B cell (primary cell): Measurements from ENCODE around the gene CRTAP. TPM values are rescaled to one million over a fixed set of nuclear protein-coding genes. Genes with fewer than 3 reads are reported as not detected.

Source experiments
- ATAC-seq: fragments of 200-7000 bp; cut with Tn5 transposase; one replicate; pipeline ENCODE4 v1.10.0; 2021; ENCODE audit warnings: low read depth, mild to moderate bottlenecking, moderate number of reproducible peaks, moderate library complexity
- CTCF ChIA-PET: fragments of 350-600 bp; sonication (Branson Sonifier 250); formaldehyde crosslinking; loops from one replicate; lab custom pipeline; 2021; ENCODE audit warnings: antibody characterized with exemption, inconsistent platforms; lab: Charles Lee
- POLR2A ChIA-PET: fragments of 350-600 bp; sonication (Branson Sonifier 250); formaldehyde crosslinking; loops from one replicate; lab custom pipeline; 2021; ENCODE audit warnings: antibody characterized with exemption; lab: Charles Lee
- DNase-seq: peaks from one replicate; pipeline ENCODE4 v3.0.0; 2013
- H2AFZ ChIP-seq: 2 replicates; pipeline ENCODE4 v1.6.1; 2012; ENCODE audit warnings: mild to moderate bottlenecking, low read depth, low read length; ENCODE audit not compliant: insufficient read depth, poor library complexity, severe bottlenecking
- H3K27ac ChIP-seq, 2 donors: 1 replicate in 1 of 2; 2 replicates in 1 of 2; pipeline ENCODE4 v1.5.1; 2012 to 2013; ENCODE audit warnings: low read length in 2 of 2, mild to moderate bottlenecking in 2 of 2, moderate library complexity in 1 of 2
- H3K27me3 ChIP-seq, 4 experiments: fragments of 200-600 bp in 1 of 4; sonication (generic) in 1 of 4; replicated peaks in 1 of 4; 1 replicate in 2 of 4; 2 replicates in 2 of 4; pipeline versions ENCODE4 v1.6.1 to v1.7.0; 2013 to 2016; ENCODE audit warnings: low read length in 3 of 4, mild to moderate bottlenecking in 2 of 4, mixed read lengths in 1 of 4, moderate library complexity in 1 of 4; ENCODE audit not compliant: insufficient read depth in 4 of 4, control insufficient read depth in 3 of 4; ENCODE audit errors: control extremely low read depth in 1 of 4
- H3K36me3 ChIP-seq, 2 experiments: replicated peaks in 1 of 2; 1 replicate in 1 of 2; 2 replicates in 1 of 2; pipeline versions ENCODE4 v1.6.1 to v1.7.1; 2013; ENCODE audit warnings: low read length in 1 of 2; ENCODE audit not compliant: insufficient read depth in 2 of 2, control insufficient read depth in 1 of 2; ENCODE audit errors: control extremely low read depth in 1 of 2, extremely low read depth in 1 of 2
- H3K4me1 ChIP-seq, 2 donors: fragments of 200-600 bp in 1 of 2; sonication (generic) in 1 of 2; 1 replicate in 1 of 2; 2 replicates in 1 of 2; pipeline versions ENCODE4 v1.5.1 to v1.6.1; 2013 to 2017; ENCODE audit warnings: low read length in 2 of 2; ENCODE audit not compliant: control insufficient read depth in 2 of 2, insufficient read depth in 2 of 2
- H3K4me2 ChIP-seq: replicated peaks from 2 replicates; pipeline ENCODE3; 2012; ENCODE audit warnings: mild to moderate bottlenecking, low read depth, low read length; ENCODE audit not compliant: poor library complexity, severe bottlenecking
- H3K4me3 ChIP-seq, 5 experiments: fragments of 200-600 bp in 1 of 5; sonication (generic) in 1 of 5; 1 replicate in 3 of 5; 2 replicates in 2 of 5; pipeline versions ENCODE4 v1.5.1 to v1.7.0; 2011 to 2016; ENCODE audit warnings: low read length in 4 of 5, mild to moderate bottlenecking in 4 of 5, low read depth in 2 of 5, control low read depth in 1 of 5, moderate library complexity in 1 of 5; ENCODE audit not compliant: insufficient read depth in 1 of 5; ENCODE audit errors: control extremely low read depth in 1 of 5, extremely low read depth in 1 of 5
- H3K79me2 ChIP-seq: fragments of 200-600 bp; sonication (generic); one replicate; pipeline ENCODE4 v1.6.0; 2016; ENCODE audit warnings: low read length; ENCODE audit not compliant: control insufficient read depth, insufficient read depth
- H3K9ac ChIP-seq: fragments of 200-600 bp; sonication (generic); 2 replicates; pipeline ENCODE4 v1.6.1; 2017; ENCODE audit warnings: mild to moderate bottlenecking, low read length, moderate library complexity
- H3K9me3 ChIP-seq, 3 donors: one replicate each; pipeline versions ENCODE4 v1.6.1 to v1.7.1; 2013; ENCODE audit warnings: low read length in 2 of 3; ENCODE audit not compliant: control insufficient read depth in 2 of 3, insufficient read depth in 1 of 3; ENCODE audit errors: control extremely low read depth in 1 of 3
- H4K20me1 ChIP-seq: 2 replicates; pipeline ENCODE4 v1.6.0; 2012; ENCODE audit warnings: mild to moderate bottlenecking, low read length; ENCODE audit not compliant: insufficient read depth, control insufficient read depth, poor library complexity, severe bottlenecking
- H3K27ac Mint-ChIP-seq: one replicate; pipeline ENCODE4 v1.8.0; 2021; ENCODE audit warnings: mixed read lengths
- H3K27me3 Mint-ChIP-seq: one replicate; pipeline ENCODE4 v1.8.0; 2021; ENCODE audit warnings: mixed read lengths
- H3K4me1 Mint-ChIP-seq: one replicate; pipeline ENCODE4 v1.8.0; 2021; ENCODE audit warnings: mixed read lengths
- H3K4me3 Mint-ChIP-seq: one replicate; pipeline ENCODE4 v1.8.0; 2021; ENCODE audit warnings: mixed read lengths
- H3K9me3 Mint-ChIP-seq: one replicate; pipeline ENCODE4 v1.8.0; 2022; ENCODE audit warnings: mixed read lengths; ENCODE audit not compliant: insufficient read depth
- CTCF ChIP-seq: fragments of 200-600 bp; IDR thresholded peaks from one replicate; pipeline ENCODE4 v1.8.0; 2022; ENCODE audit warnings: antibody characterized with exemption, mild to moderate bottlenecking
- EZH2 ChIP-seq: IDR thresholded peaks from 2 replicates; pipeline ENCODE4 v1.6.1; 2012; ENCODE audit warnings: borderline replicate concordance, low read depth, mild to moderate bottlenecking, moderate library complexity, low read length; ENCODE audit not compliant: insufficient read depth, poor library complexity, severe bottlenecking
- WGBS: methylation state at CpG from one replicate; pipeline ENCODE4 v1.1.5; 2013; ENCODE audit warnings: missing lambda C conversion rate; ENCODE audit not compliant: insufficient coverage; 5-methylcytosine and 5-hydroxymethylcytosine counted together
- intact Hi-C: fragments of 100-400 bp; cut with micrococcal nuclease; formaldehyde crosslinking; loops from one replicate; pipeline ENCODE4 v1.10.0; 2022
- polyA plus RNA-seq: library from polyadenylated mRNA; depleted of rRNA; stranded (reverse); fragments of >200 nt; gene quantifications from 2 replicates; pipeline ENCODE4 v1.2.3, GENCODE V29; 2012
- total RNA-seq, 2 donors: library from RNA; stranded (reverse); fragments of 120-200 nt in 1 of 2; gene quantifications; 1 replicate in 1 of 2; 2 replicates in 1 of 2; pipeline versions ENCODE4 v1.2.3 to v1.2.4, GENCODE V29; 2013 to 2022

CRTAP gene
- total and polyA plus RNA-seq, 2 donors (not counting 1 experiment from before 2014, with no cell fraction given): 20.3 to 55.0 TPM

GRCh38 chr3:33145221-33145900, 31.5 kb downstream of the CRTAP start:
- Histone ChIP-seq H3K9me3 (no peaks in the 10 kb centered on the region), H3K4me1 (peaks cover 5 to 6% of the 10 kb centered on the region in 2 donors), H2AFZ (no peak overlapping the region), H3K27ac (no peak overlapping the region), H3K4me2 (no peak overlapping the region), H3K79me2 (no peaks in the 10 kb centered on the region), H3K27me3 (no peaks in the 10 kb centered on the region), H4K20me1 (no peaks in the 10 kb centered on the region), H3K9ac (no peak overlapping the region), H3K4me3 (no peak overlapping the region), H3K36me3 (peaks cover 1 to 18% of the 10 kb centered on the region in 2 experiments)
- 96% methylated on average over 9 of the region's 16 CpGs for WGBS
- no peak overlapping the region for H3K27ac Mint-ChIP-seq
- intact Hi-C loops: no loop called here
- no peaks in the 10 kb centered on the region for H3K27me3 Mint-ChIP-seq
- DNase-seq (no peak), ATAC-seq (no peak)
- H3K9me3 Mint-ChIP-seq: no peaks in the 10 kb centered on the region
- H3K4me1 Mint-ChIP-seq: peaks cover 4% of the 10 kb centered on the region
- no peak overlapping the region for H3K4me3 Mint-ChIP-seq
- ChIA-PET CTCF (interaction anchor here (0.6 to 4.3 kb wide), 2 partner anchors 14 to 26 kb away, joined by 3 to 23 read pairs; no protein-coding TSS in a partner anchor), POLR2A (no interaction called here)
- no peak for TF ChIP-seq CTCF
- TF ChIP-seq EZH2: no peak

GRCh38 chr3:33145901-33146580, 32.2 kb downstream of the CRTAP start:
- Histone ChIP-seq H2AFZ (no peak overlapping the region), H3K4me1 (peaks cover 5 to 6% of the 10 kb centered on the region in 2 donors), H3K27me3 (no peaks in the 10 kb centered on the region), H3K4me2 (no peak overlapping the region), H3K79me2 (no peaks in the 10 kb centered on the region), H3K27ac (no peak overlapping the region), H3K36me3 (peaks cover 1 to 18% of the 10 kb centered on the region in 2 experiments), H3K9me3 (no peaks in the 10 kb centered on the region), H4K20me1 (no peaks in the 10 kb centered on the region), H3K9ac (no peak overlapping the region), H3K4me3 (no peak overlapping the region)
- 78% methylated on average over 5 of the region's 9 CpGs for WGBS
- Mint-ChIP-seq H3K4me3 (no peak overlapping the region), H3K27me3 (no peaks in the 10 kb centered on the region), H3K4me1 (peaks cover 4% of the 10 kb centered on the region), H3K27ac (no peak overlapping the region), H3K9me3 (no peaks in the 10 kb centered on the region)
- ChIA-PET CTCF (interaction anchor here (0.6 to 4.3 kb wide), 4 partner anchors 14 to 191 kb away, joined by 3 to 23 read pairs (median 4); no protein-coding TSS in a partner anchor), POLR2A (no interaction called here)
- TF ChIP-seq CTCF (no peak), EZH2 (no peak)
- DNase-seq: no peak
- intact Hi-C loops: no loop called here
- ATAC-seq: no peak
